D341Med (cell line): ENCODE measurements around the gene TMCO6.
"Not testable (repeated sequence)": the region's sequence is repeated elsewhere in the genome, so short reads cannot be mapped to it uniquely, and the experiment has no call there.

Experiments
- DNase-seq: peaks from one replicate; pipeline ENCODE4 v3.0.0; 2012; ENCODE audit warnings: low spot score

Gene TMCO6

DNA sequence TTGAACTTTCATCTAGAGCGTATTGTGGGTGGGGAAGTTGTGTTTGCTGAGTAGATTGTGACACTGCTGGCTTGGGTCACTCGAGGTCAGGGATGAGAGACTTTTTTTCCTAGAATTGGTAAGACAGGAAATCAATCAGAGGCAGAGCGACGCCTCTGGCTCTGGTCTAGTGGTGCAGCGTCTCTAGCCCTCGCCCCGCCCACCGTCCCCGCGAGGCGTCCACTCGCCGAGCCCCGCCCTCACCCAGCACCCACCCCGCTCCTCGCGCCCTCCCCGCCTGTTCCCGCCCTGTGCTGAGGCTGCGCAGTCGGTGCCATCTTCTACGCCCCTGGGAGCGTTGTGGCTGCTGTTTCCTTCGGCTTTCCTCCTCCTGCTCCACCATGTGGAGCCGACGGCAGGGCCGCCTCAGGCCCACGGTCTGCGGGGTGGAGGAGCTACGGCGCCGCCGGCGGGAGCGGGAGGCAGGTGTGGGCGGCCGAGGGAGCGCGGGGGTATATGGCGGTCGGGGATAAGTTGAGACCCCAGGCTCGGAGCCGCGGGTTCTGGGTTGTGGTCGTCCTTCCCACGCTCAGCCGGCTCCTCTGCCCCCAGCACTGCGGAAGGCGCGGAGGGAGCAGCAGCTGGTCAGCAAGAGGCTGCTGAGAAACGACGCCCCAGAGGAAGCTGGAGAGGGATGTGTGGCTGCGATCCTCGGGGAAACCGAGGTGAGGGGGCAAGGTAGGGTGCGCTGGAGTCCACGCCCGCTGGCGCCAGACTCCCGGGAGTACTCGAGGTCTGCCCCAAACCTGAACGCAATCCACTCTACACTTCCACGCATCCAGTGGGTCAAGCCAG is at the start of gene TMCO6:
Gene TMCO6 (plus strand): TSS at position 304 of the 834 bp plus-strand sequence. CDS start 77 bp downstream, at position 381.
- DNase-seq, result peak; percentile 99

DNA sequence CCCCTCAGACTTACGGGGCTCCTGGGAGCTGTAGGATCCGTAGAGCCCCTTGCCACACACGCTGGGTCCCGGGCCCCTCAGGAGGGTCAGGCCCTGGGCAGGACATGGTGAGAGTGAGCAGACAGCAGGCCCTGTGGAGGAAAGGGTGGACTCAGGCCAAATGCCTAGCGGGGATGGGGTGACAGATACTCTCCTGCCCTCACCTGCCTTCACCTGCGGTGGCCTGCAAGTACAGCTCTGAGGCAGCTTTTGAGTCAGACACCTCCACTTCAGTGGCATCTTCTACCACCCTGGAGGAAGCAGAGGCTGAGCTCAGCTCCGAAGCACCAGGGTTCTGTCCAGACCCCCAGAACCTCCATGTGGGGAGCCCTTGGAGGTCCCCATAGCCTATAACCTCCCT is 48.4 kb upstream of the TMCO6 start:
- no peak for DNase-seq

DNA sequence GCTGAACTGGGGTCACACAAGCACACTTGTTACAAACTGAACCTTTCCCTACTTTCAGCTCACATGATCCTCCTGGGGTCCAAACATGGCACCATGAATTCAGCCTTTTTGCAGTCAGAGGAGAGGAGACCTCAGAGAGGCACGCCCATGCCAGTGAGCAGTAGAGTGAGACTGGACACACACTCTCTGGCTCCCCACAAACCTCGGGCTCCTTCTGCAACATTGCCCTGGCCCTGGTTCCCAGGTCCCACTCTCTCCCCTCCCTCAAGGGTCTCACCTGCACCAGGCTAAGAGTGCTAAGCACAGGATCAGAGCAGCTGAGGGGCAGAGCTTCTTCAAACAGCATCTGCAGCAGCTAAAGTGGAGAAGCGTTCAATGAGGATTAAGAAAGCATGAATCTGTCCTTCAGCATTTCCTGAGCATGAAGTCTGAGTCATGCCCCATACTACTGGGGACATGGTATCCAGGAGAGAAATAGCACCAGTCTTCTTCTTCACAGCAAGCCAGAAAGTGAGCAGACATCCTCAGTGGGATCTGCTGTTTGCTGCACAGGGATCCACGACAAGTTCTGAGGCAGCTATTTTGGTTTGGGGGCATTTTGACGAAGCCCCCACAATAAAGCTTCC is 47.4 kb upstream of the TMCO6 start:
- DNase-seq, result no peak

DNA sequence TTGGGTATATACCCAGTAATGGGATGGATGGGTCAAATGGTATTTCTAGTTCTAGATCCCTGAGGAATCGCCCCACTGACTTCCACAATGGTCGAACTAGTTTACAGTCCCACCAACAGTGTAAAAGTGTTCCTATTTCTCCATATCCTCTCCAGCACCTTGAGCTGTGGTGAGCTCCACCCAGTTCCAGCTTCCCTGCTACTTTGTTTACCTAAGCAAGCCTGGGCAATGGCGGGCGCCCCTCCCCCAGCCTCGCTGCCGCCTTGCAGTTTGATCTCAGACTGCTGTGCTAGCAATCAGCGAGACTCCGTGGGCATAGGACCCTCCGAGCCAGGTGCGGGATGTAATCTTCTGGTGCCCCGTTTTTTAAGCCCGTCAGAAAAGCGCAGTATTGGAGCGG is 46.2 kb upstream of the TMCO6 start:
- DNase-seq, result not testable (repeated sequence)

DNA sequence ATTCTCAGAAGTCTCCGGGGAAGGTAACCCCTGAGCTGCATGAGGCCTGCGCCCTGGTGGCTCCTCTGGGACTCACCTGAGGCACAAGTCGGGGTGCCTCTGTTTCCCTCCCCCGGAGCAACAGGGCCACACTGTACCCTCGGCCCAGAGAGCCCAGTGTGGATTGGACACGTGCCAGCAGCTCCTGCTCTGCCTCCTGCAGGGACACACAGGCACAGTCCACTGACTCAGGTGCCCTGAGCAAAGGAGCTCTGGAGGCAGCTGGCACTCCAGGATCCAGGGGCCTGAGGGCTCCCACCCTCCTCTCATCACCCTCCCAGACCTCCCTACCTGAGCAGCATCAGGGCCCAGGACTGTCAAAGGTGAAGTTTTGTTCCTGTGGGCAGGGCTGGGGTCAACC is 45.1 kb upstream of the TMCO6 start:
- no peak for DNase-seq

DNA sequence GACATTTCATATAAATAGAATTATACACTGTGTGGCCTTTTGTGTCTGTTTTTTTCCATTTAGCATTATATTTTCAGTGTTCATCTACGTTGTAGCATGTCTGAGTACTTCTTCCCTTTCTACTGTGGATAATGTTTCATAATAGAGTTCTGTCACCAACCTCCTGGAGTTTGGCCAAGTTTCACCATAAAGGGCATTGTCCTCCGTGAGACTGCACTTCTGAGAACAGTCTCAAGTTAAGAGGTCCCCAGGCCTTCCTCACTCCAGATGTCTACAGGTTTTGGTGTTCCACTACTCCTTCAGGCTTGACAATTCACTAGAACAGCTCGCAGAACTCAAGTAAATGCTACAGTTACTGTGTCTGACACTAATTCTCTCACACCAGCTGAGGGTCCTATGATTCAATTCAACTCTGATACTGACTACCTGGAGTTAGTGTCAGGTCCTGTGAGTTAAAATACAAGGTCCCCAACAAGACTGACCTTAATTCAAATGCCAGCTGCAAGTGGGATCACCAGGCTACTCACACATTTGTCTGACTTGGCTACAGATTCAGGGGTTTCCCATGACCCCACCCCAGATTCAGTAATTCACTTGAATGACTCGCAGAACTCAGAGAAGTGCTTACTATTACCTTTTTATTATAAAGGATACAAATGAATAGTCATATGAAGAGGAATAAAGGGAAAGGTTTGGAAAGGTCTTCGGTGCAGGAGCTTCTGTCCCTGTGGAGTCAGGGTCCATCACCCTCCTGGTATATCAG is 43.5 kb upstream of the TMCO6 start:
- DNase-seq, result no peak

DNA sequence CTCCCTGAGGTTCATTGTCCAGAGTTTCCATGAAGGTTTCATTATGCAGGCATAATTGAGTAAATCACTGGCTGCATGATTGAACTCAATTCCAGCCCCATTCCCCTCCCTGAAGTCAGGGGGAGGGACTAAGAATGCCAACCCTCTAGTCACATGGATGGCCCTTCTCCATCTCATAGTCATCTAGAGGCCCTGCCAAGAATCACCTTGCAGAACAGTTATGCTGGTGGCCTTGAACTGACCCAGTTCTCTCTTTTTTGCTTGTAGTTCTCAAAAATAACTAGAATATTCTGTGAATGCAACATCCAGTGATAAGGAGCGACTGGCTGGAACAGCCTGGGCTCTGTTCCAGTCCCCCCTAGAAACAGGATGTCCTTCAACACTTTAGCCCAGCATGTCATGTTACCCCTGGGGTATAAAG is 42.9 kb upstream of the TMCO6 start:
- DNase-seq, result no peak

DNA sequence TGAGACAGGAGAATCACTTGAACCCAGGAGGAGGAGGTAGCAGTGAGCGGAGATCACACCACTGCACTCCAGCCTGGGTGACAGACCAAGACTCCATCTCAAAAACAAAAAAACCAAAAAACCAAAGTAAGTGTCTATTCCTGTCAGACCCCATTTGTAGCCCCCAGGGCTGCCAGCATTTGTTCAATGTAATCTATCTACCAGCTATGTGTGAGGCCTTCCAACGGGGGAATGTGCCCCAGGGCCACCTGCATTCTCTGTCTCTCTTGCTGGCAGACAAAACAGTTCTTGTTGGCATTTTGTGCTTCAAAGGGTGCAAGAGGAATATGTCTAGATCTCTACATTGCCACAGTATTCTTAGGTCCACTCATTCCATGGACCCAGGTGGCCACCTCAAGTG is 40.4 kb upstream of the TMCO6 start:
- no peak for DNase-seq

DNA sequence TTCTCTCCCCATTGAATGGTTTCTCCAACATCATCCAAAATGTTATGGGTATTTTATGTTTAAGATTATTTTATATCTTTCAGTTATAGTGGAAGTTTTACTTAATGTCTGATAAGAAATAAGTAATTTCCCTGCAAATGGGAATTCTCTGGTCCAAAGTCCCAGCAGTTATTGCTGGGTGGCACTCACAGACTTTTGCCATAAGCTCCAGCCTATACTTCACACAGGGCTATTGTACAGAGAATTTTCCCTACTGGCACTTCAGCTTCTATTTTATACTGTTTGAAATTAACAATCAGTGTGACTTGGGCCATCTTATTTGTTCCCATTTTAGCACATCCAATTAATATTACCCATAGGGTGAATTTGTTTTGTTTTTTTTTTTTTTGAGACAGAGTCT is 39.2 kb upstream of the TMCO6 start:
- DNase-seq, result no peak

DNA sequence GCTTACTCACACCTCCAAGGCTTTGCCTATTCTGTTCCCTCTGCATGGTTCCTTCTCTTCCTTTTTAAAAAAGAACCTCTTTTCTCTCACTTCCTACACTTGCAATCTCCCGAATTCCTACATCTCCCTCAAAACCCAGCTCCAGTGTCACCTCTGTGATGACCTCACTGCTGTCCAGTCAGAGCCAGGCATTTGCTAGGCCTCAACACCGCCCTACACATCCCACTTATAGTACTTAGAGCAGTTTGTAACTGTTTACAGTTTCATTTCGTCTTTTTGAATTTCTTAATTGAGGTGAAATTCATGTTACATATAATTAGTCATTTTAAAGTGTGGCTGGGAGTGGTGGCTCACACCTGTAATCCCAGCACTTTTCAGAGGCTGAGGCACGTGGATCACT is 37.1 kb upstream of the TMCO6 start:
- no peak for DNase-seq

DNA sequence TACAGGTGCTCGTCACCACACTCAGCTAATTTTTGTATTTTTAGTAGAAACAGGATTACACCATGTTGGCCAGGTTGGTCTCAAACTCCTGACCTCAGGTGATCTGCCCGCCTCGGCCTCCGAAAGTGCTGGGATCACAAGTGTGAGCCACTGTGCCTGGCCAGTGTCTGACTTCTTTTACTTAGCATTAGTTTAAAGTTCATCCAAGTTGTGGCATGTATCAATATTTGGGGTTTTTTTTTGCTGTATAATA is 35.9 kb upstream of the TMCO6 start:
- not testable (repeated sequence) for DNase-seq

DNA sequence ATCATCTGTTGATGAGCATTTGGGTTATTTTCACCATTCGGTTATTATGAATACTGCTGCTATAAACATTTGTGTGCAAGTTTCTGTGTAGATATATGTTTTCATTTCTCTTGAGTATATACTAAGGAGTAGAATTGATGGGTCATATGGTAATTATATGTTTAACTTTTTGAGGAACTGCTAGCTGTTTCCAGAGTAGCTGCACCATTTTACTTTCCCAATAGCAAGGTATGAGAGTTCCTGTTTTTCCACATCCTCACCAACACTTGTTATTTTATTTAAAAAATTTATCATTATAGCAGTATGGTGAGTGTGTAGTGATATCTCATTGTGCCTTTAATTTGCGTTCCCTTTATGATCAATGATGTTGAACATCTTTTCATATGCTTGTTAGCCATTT is 35.5 kb upstream of the TMCO6 start:
- DNase-seq, result no peak

DNA sequence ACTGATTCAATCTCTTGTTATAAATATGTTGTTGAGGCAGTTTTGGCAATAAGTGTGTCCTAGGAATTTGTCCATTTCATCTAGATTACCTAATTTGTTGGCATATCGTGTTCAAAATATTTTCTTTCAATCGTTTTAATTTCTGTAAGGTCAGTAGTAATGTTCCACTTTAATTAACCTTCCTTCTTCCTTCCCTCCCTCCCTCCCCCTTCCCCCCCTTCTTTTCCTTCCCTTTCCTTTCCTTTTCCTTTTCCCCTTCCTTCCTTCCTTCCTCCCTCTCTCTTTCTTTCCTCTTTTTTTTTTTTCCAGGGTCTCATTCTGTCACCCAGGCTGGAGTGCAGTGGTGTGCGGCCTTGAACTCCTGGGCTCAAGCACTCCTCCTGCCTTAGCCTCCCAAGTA is 33.4 kb upstream of the TMCO6 start:
- no peak for DNase-seq

DNA sequence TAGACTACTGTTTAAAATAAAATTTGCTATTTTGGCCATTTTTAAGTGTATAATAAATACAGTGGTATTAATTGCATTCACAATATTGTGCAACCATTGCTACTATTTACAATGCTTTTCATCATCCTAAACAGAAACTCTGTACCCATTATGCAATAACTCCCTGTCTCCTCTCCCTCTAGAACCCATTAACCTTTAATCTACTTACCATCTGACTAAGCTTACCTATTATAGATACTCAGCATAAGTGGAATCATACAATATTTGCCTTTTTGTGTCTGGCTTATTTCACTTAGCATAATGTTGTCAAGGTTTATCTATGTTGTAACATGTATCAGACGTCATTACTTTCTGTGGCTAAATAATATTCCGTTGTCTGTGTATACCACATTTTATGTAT is 32.2 kb upstream of the TMCO6 start:
- no peak for DNase-seq

DNA sequence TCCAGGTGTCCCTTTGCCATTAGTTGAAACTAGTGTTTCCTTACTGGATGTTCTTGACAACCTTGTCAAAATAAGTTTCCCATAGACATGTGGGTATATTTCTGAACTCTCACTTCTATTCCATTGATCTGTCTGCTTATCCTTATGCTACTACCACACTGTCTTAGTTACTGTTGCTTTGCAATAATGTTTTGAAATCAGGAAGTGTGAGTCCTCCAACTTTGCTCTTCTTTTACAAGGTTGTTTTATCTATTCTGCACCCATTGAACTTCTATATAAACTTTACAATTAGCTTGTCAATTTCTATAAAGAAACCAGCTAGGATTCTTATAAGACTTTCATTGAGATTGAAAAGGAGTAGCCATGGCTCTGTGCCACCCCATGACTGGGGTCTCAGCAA is 30.5 kb upstream of the TMCO6 start:
- no peak for DNase-seq

DNA sequence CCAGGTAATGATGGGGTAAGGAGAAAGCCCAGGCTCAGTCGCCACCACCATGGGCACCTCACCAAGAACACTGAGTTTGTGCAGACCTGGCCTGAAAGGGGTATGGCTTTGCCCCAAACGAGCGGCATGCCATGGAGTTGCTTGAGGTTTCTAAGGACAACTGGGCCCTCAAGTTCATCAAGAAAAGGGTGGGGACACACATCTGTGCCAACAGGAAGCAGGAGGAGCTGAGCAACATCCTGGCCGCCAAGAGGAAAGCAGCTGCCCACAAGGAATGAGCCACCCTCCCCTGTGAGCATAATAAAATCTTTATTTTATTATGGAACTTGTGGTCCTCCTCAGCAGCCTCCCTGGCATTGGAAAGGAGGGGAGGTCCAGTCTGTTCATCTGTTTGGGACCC is 30.1 kb upstream of the TMCO6 start:
- DNase-seq, result no peak

DNA sequence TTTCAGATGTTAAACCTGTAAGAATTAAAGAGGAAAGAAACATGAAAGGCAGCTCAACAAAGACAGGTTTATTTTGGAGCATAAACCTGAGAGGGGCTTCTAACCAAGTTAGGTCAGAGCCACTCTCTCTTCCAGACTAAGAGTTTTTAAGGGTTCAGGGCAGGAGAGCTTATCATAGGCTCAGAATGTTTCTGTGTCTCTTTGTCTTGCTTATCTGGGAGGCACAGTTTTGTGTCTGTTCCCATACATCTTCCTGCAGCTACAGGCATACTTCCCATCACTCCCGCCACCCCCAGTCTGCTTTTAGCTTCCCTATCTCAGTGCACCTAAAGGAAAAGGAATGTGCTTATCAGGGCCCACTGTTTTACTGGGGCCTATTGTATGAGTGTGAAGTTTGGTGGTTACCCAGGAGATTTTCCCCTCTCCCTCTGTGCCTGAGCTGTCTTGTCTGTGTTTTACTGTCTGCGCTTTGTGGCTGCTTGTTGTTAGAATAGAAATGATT is 28.2 kb upstream of the TMCO6 start:
- DNase-seq, result no peak

DNA sequence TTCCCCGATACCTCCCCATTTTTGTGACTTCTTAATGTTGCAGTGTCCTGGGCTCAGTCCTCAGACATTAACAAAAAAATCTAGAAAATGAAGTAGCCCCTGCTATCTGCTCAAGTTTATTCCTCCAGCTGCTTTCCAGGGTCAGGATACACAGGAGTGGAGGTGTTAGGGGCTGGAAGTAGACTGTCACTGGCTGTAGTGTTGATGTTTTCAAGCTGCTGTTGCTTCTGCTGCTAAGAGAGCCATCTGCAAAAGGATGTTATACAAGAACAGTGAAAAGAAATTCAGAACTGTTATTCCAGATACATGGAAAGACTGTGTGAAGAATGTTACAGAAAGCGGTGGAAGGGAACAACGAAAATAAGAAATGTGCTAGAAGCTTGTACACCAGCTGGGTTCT is 16.9 kb upstream of the TMCO6 start:
- DNase-seq, result no peak

DNA sequence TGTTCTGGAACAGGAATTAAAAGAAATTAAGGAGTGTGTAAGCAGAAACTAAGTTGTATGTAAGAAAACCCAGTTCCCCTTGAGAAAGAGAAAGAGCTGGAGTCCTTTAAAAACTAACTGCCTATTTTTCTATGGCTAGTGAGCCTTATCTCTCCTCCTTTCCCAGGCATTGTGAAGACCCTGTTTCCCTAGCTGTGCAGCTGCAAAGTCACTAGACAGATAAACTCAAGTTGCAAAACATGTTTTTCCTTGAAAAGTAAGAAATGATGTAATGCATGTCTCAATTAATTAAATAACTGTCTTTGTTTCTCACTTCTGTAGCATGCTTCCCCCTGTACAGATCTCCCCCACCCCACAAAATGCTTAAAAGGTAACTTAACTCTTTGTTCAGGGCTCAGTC is 16.2 kb upstream of the TMCO6 start:
- DNase-seq, result not testable (repeated sequence)

DNA sequence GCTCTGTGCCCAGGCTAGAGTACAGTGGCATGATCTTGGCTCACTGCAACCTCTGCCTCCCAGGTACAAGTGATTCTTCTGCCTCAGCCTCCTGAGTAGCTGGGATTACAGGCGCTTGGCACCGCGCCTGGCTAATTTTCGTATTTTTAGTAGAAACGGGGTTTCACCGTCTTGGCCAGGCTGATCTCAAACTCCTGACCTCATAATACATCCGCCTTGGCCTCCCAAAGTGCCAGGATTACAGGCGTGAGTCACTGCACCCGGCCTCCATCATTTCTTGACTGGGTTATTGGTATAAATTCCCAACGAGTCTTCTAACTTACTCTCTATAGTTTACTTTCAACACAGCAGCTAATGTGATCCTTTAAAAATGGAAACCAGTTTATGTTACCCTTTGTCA is 14.4 kb upstream of the TMCO6 start:
- not testable (repeated sequence) for DNase-seq

DNA sequence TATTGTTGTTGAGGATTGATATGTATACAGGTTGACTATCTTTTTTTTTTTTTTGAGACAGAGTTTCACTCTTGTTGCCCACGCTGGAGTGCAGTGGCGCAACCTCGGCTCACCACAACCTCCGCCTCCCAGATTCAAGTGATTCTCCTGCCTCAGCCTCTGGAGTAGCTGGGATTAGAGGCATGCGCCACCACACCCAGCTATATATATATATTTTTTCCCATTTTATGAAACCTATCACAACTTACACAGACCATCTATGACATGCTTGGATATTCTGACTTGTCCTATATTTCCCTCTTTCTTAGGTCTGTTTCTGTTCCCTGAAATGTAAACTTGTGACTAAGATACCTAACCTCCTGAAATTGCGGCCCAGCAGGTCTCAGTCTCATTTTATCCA is 11.3 kb upstream of the TMCO6 start:
- DNase-seq, result no peak

DNA sequence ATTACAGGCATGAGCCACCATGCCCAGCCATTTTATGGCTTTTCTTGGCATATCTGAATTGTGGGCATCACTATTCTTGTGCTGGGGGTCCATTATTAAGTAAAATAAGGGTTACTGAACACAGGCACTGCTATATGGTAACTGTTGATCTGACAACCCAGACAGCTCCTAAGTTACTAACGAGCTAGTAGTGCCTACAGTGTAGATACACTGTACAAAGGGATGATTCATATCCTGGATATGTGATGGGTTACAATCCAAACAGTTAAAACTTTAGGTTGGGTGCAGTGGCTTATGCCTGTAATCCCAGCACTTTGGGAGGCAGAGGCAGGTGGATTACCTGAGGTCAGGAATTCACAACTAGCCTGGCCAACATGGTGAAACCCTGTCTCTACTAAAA is 10.5 kb upstream of the TMCO6 start:
- DNase-seq, result no peak
